Caco-2 (cell line): ENCODE measurements around the gene TAS1R3. TPM values are rescaled to one million over a fixed set of nuclear protein-coding genes. Genes with fewer than 3 reads are reported as not detected.

Experiments
- BruUV-seq: library from RNA; stranded (reverse); fragments of 400-500 nt; replicated peaks from 2 replicates; lab custom pipeline; 2021; lab: Mats Ljungman, UMichigan
- CTCF ChIA-PET: fragments of 300-600 bp; sonication (Branson Sonifier 250); formaldehyde crosslinking; loops from one replicate; lab custom pipeline; 2022; ENCODE audit warnings: antibody characterized with exemption; lab: Charles Lee
- POLR2A ChIA-PET: fragments of 300-600 bp; sonication (Branson Sonifier 250); formaldehyde crosslinking; loops from one replicate; lab custom pipeline; 2022; ENCODE audit warnings: antibody characterized with exemption; lab: Charles Lee
- DNase-seq, 2 experiments: peaks; one replicate each; pipeline versions ENCODE4 v3.0.0 to v3.0.0-alpha.2; 2020 to 2022
- H3K27me3 ChIP-seq: replicated peaks from 2 replicates; pipeline ENCODE4 v1.6.0; 2011; ENCODE audit warnings: low read length; ENCODE audit not compliant: control insufficient read depth, insufficient read depth
- H3K36me3 ChIP-seq: 2 replicates; pipeline ENCODE4 v1.5.1; 2011; ENCODE audit warnings: low read length; ENCODE audit not compliant: control insufficient read depth, insufficient read depth
- H3K4me1 ChIP-seq: fragments of 250-450 bp; sonication (Bioruptor Pico); 2 replicates; pipeline ENCODE4 v1.5.1; 2020; ENCODE audit warnings: mild to moderate bottlenecking
- H3K4me3 ChIP-seq: 2 replicates; pipeline ENCODE4 v1.5.1; 2011; ENCODE audit warnings: low read depth, mild to moderate bottlenecking, control low read depth, low read length
- H3K9me3 ChIP-seq: fragments of 250-450 bp; sonication (Bioruptor Pico); 2 replicates; pipeline ENCODE4 v1.5.1; 2020; ENCODE audit warnings: mild to moderate bottlenecking, moderate library complexity
- H3K27ac Mint-ChIP-seq: one replicate; pipeline ENCODE4 v1.8.0; 2022; ENCODE audit warnings: mixed read lengths; ENCODE audit not compliant: unreplicated experiment
- H3K27me3 Mint-ChIP-seq: one replicate; pipeline ENCODE4 v1.8.0; 2022; ENCODE audit warnings: mixed read lengths; ENCODE audit not compliant: insufficient read depth, unreplicated experiment
- H3K36me3 Mint-ChIP-seq: one replicate; pipeline ENCODE4 v1.8.0; 2022; ENCODE audit warnings: mild to moderate bottlenecking, mixed read lengths; ENCODE audit not compliant: insufficient read depth, unreplicated experiment
- H3K4me1 Mint-ChIP-seq: one replicate; pipeline ENCODE4 v1.8.0; 2022; ENCODE audit warnings: low read depth, mixed read lengths; ENCODE audit not compliant: unreplicated experiment
- H3K4me3 Mint-ChIP-seq: one replicate; pipeline ENCODE4 v1.8.0; 2022; ENCODE audit warnings: mild to moderate bottlenecking, moderate library complexity, mixed read lengths; ENCODE audit not compliant: unreplicated experiment
- H3K9me3 Mint-ChIP-seq: one replicate; pipeline ENCODE4 v1.8.0; 2022; ENCODE audit warnings: mixed read lengths; ENCODE audit not compliant: unreplicated experiment
- intact Hi-C: fragments of 100-400 bp; cut with micrococcal nuclease; formaldehyde crosslinking; loops from one replicate; pipeline ENCODE4 v1.10.0; 2022; ENCODE audit not compliant: unreplicated experiment
- total RNA-seq: library from RNA; stranded (reverse); gene quantifications from 2 replicates; pipeline ENCODE4 v1.2.3, GENCODE V29; 2022
- TF ChIP-seq, protein P1 (sequence below), 2 experiments: fragments of 200-600 bp in 1 of 2; IDR thresholded peaks; 1 replicate in 1 of 2; 2 replicates in 1 of 2; pipeline versions ENCODE4 v1.5.1 to v1.8.0; 2011 to 2022; ENCODE audit warnings: antibody characterized with exemption in 1 of 2, control low read depth in 1 of 2, inconsistent platforms in 1 of 2, low read depth in 1 of 2, low read length in 1 of 2, mild to moderate bottlenecking in 1 of 2, moderate library complexity in 1 of 2; ENCODE audit not compliant: insufficient read depth in 1 of 2, severe bottlenecking in 1 of 2, unreplicated experiment in 1 of 2

Gene TAS1R3
- total RNA-seq, 1 experiment from 2014 or later, result 0.29 TPM

DNA sequence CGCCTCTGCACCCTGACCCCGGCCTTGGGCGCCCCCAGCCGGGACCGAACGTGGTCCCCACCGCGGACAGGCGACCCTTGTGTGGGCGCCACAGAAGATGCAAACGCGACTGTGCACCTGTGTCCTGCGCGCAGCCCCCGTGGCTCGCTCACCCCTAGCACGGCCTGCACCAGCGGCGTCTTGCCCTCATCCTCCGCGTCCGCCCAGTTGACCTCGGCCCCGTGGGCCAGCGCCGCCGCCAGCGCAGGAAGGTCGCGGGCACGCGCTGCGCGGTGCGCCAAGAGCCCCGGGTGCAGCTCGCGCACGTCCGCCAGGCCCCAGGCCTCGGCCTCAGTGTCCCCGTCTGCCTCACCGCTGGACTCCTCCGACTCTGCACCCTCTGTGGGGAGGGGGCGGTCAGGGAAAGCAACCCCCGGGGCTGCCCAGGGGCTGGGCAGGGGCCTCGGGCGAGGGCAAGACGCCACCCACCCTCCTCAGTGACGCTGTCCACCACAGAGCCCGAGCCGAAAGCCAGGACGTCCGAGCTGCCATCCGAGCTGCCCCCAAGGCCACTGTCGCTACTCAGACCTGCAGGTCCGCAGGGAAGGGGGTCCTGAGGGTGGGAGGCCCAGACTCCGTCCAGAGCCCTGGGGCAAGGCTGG lies 36.7 kb upstream of the TAS1R3 start:
- Mint-ChIP-seq H3K36me3 (peaks cover 19% of the 10 kb centered on the region), H3K27me3 (peaks cover 3% of the 10 kb centered on the region), H3K27ac (no peak overlapping the region), H3K4me3 (no peak overlapping the region), H3K4me1 (no peaks in the 10 kb centered on the region), H3K9me3 (peaks cover 8% of the 10 kb centered on the region)
- Histone ChIP-seq H3K4me1 (no peaks in the 10 kb centered on the region; the same call in 1 of the 2 replicates), H3K9me3 (no peaks in the 10 kb centered on the region), H3K36me3 (no peaks in the 10 kb centered on the region), H3K4me3 (no peak overlapping the region), H3K27me3 (no peaks in the 10 kb centered on the region)
- ChIA-PET POLR2A (no interaction called here), CTCF (no interaction called here)
- TF ChIP-seq, protein P1, sequence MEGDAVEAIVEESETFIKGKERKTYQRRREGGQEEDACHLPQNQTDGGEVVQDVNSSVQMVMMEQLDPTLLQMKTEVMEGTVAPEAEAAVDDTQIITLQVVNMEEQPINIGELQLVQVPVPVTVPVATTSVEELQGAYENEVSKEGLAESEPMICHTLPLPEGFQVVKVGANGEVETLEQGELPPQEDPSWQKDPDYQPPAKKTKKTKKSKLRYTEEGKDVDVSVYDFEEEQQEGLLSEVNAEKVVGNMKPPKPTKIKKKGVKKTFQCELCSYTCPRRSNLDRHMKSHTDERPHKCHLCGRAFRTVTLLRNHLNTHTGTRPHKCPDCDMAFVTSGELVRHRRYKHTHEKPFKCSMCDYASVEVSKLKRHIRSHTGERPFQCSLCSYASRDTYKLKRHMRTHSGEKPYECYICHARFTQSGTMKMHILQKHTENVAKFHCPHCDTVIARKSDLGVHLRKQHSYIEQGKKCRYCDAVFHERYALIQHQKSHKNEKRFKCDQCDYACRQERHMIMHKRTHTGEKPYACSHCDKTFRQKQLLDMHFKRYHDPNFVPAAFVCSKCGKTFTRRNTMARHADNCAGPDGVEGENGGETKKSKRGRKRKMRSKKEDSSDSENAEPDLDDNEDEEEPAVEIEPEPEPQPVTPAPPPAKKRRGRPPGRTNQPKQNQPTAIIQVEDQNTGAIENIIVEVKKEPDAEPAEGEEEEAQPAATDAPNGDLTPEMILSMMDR (IDR thresholded peaks at IDR 0.05; ENCODE audit: insufficient read depth in 1 of 2, low read depth in 1 of 2, low read length in 1 of 2, severe bottlenecking in 1 of 2, unreplicated experiment in 1 of 2), result no peak
- intact Hi-C loops, result no loop called here
- BruUV-seq, result no TSS peak
- DNase-seq, result no peak

DNA sequence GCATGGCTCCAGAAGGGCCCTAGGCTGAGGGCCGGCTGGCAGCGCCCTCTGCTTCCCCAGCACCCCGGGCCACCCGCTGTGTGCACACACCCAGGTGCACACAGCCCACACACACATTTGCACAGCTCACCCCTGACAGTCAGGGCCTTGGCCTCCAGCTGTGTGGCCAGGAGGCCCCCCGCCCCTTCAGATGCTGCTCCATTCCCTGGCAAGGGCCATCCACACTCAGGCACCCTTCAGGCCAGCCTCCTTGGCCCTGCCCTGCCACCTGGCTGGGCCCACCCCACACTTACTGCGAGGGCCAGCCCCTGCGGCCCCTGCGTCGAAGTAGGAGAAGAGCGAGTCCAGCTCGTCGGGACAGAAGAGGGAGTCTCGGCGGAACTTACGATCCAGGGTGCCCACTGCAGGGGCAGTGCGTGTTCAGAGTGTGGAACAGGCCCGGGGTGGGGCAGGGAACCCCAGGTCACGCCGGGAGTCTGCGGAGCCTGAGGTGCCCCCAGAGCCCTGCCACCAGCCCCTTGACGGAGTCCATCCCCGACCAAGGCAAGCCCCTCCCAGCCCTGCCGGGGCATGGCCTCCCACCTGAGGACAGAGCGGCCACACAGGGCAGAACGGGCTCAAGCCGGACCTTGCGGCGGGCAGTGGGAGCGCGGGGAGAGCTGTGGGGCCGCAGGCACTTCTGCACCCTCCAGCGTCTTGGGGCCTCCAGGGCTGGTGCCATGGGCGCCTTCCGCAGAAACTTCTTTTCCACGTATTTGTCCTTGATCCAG lies 35.7 kb upstream of the TAS1R3 start:
- peaks cover 17% of the 10 kb centered on the region for H3K36me3 Mint-ChIP-seq
- ChIA-PET POLR2A (no interaction called here), CTCF (no interaction called here)
- TF ChIP-seq, protein P1 (IDR thresholded peaks at IDR 0.05; ENCODE audit: insufficient read depth in 1 of 2, low read depth in 1 of 2, low read length in 1 of 2, severe bottlenecking in 1 of 2, unreplicated experiment in 1 of 2), result no peak
- no peaks in the 10 kb centered on the region for H3K9me3 ChIP-seq
- DNase-seq, result no peak
- H3K27me3 Mint-ChIP-seq, result no peaks in the 10 kb centered on the region
- no peaks in the 10 kb centered on the region for H3K4me1 Mint-ChIP-seq
- no peak overlapping the region for H3K27ac Mint-ChIP-seq
- H3K4me3 ChIP-seq, result no peak overlapping the region
- no peaks in the 10 kb centered on the region for H3K27me3 ChIP-seq
- intact Hi-C loops, result no loop called here
- no TSS peak for BruUV-seq
- no peaks in the 10 kb centered on the region; the same call in 1 of the 2 replicates for H3K4me1 ChIP-seq
- no peak overlapping the region for H3K4me3 Mint-ChIP-seq
- no peaks in the 10 kb centered on the region for H3K36me3 ChIP-seq
- peaks cover 1% of the 10 kb centered on the region for H3K9me3 Mint-ChIP-seq

DNA sequence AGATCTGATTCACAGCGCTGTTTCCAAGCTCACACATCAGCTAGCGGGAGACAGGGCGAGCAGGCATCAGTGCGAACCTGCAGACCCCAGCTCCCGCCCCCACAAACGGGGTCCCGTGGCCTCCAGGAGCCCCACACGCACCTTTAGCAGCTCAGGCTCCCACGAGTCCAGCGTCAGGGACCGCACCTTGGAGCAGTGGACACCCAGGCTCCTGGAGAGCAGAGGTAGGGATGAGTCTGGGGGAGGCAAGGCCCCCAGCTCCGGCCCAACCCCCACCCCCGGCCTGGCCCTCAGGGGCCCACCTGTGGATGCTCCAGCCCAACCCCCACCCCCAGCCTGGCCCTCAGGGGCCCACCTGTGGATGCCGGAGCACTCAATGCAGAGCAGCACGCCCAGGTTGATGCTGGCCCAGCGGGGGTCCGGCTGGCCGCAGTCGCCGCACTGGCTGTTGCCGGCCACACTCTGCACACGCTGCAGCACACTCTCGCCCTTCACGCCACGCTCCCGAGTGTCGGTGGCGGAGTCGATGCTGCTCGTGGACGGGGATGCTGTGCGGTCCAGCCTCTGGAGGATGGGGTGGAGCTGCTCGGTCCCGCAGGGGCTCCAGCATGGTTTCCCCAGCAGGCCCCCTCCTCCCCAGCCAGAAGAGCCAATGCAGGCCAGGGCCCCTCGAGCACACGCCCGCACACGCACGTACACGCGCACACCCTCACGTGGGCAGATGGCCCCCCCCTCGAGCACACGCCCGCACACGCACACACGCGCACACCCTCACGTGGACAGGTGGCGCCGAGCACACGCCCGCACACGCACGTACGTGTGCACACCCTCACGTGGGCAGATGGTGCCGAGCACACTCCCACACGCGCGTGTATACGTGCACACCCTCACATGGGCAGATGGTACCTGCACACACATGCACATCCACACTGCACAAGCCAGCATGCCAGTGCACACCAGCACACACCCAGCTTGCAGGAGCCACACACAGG lies 34.7 kb upstream of the TAS1R3 start:
- H3K36me3 ChIP-seq, result no peaks in the 10 kb centered on the region
- H3K4me1 Mint-ChIP-seq, result no peaks in the 10 kb centered on the region
- H3K27me3 Mint-ChIP-seq, result no peaks in the 10 kb centered on the region
- ChIA-PET CTCF (interaction anchor here (0.5 kb wide), 1 partner anchor 23 kb away, joined by 4 read pairs; the partner anchor contains the start of gene UBE2J2), POLR2A (no interaction called here)
- no peak for DNase-seq
- no TSS peak for BruUV-seq
- H3K4me3 ChIP-seq, result no peak overlapping the region
- H3K27ac Mint-ChIP-seq, result no peak overlapping the region
- H3K27me3 ChIP-seq, result no peaks in the 10 kb centered on the region
- intact Hi-C loops, result no loop called here
- no peak overlapping the region for H3K4me3 Mint-ChIP-seq
- H3K4me1 ChIP-seq, result no peaks in the 10 kb centered on the region; the same call in 1 of the 2 replicates
- H3K36me3 Mint-ChIP-seq, result peaks cover 17% of the 10 kb centered on the region
- no peaks in the 10 kb centered on the region for H3K9me3 Mint-ChIP-seq
- TF ChIP-seq, protein P1 (IDR thresholded peaks at IDR 0.05; ENCODE audit: insufficient read depth in 1 of 2, low read depth in 1 of 2, low read length in 1 of 2, severe bottlenecking in 1 of 2, unreplicated experiment in 1 of 2), result no peak
- no peaks in the 10 kb centered on the region for H3K9me3 ChIP-seq
